ENCODE measurements around the gene APELA.

Gene APELA, protein sequence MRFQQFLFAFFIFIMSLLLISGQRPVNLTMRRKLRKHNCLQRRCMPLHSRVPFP

GRCh38 chr4:164876700-164877324 lies at the start of gene APELA:
Gene APELA (plus strand): TSS chr4:164877178. CDS start chr4:164877332, 154 bp downstream.
- TF ChIP-seq CTCF (IDR thresholded peaks at IDR 0.05) (no peak), ZFX (IDR thresholded peaks at IDR 0.05; ENCODE audit: borderline replicate concordance) (no peak)
- peak within 1 kb of the TSS; percentile 34 for H3K27ac ChIP-seq

- TF ChIP-seq ZFX (IDR thresholded peaks at IDR 0.05; ENCODE audit: borderline replicate concordance): no peak
- no peak for TF ChIP-seq CTCF (IDR thresholded peaks at IDR 0.05)
- no peak overlapping the region for H3K27ac ChIP-seq
These were observed 48.0 kb upstream of the APELA start for GRCh38 chr4:164828955-164829354.

DNA sequence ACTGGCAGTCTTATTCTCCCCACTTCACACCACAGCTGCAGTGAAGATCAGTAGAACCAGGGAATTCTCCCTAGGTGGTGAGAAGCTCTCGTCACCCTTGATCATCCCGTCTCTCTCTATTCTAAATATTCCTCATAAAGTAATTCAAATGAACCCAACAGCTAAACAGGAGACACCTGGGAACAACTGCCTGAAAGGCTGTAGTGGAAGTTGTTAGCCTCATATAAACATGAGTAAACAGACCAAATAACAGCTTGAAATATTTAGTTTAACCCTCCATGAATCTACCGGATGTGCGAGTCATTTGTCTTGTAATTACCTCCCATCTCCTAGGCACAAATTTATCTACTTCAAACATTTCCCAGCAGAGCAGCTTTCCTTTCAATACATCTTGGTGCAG lies 30.4 kb upstream of the APELA start:
- no peak overlapping the region for H3K27ac ChIP-seq
- TF ChIP-seq CTCF (IDR thresholded peaks at IDR 0.05): no peak
- no peak for TF ChIP-seq ZFX (IDR thresholded peaks at IDR 0.05; ENCODE audit: borderline replicate concordance)

DNA sequence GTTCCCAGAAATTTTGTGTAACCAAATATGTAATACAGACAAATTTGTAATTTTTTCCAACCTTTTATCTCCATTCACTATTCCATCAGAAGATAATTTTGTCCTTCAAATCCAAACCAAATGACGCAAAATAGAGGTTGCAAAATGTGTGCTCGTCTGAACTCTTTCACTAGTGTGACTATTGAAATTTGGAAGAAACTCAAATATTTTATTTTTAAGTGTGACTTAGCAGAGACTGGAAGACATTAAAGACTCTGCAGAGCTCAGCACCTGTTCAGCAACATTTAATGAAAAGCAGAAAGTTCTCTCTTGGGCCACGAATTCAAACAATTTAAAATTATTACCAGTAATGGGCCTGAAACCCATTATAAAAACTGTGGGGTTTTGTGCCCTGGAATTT lies 30.0 kb upstream of the APELA start:
- no peak overlapping the region for H3K27ac ChIP-seq
- TF ChIP-seq ZFX (IDR thresholded peaks at IDR 0.05; ENCODE audit: borderline replicate concordance) (no peak), CTCF (IDR thresholded peaks at IDR 0.05) (no peak)

DNA sequence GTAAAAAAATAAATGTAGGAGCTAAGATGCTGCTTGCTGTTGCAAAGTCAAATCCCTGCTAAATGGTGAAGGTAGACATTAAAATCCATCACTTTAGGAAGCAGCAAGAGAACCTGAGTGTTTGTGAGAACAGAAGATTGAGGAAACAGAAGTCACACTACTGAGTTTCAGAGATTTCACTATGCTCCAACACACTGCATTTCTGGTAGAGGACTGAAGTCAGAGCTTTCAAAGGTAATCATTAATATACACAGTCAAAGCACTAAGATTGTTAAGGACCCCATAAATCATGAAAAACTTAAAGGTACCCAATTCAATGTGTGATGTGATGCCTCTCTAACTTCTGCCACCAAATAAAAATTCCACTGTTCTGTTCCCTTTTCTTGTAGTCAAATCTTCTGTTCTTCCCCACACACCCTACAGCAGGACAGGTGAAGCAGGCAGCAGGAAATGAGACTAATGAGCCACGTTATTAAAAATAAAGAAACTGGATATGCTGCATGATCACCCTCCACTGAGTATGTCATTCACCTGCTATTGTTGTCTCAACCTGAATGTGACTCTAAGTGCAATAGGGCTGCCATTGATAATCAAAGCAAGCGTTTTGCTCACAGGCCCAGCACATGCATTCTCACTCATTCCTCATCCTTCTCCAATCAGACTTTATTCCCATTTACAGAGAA lies 28.9 kb upstream of the APELA start:
- no peak overlapping the region for H3K27ac ChIP-seq
- TF ChIP-seq CTCF (IDR thresholded peaks at IDR 0.05) (no peak), ZFX (IDR thresholded peaks at IDR 0.05; ENCODE audit: borderline replicate concordance) (no peak)

DNA sequence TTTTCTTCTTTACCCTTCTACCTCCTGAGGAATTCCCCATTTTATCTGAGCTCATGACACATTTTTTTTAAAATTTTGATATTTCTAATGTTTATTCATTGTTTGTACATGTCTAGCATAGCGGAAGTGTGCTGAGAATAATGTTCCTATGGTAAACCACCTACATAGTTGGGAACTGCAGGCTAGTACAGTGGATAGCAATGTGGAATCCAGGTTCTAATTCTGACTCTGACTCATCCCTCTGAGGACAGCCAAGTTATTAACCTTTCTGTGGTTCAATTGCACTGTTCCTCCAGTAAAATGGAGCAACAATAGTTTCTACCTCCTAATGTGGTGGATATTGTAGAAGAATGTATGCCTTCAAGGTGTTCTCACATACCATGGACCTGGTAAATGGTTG lies 20.6 kb upstream of the APELA start:
- H3K27ac ChIP-seq: no peak overlapping the region

More for the DNA sequence above, 20.6 kb upstream of the APELA start:
- TF ChIP-seq CTCF (IDR thresholded peaks at IDR 0.05) (no peak), ZFX (IDR thresholded peaks at IDR 0.05; ENCODE audit: borderline replicate concordance) (no peak)

Measured in 22Rv1 (cell line).